ENCODE measurements around the gene AMDHD2. TPM values are rescaled to one million over a fixed set of nuclear protein-coding genes. Genes with fewer than 3 reads are reported as not detected.

The AMDHD2 gene
- total and polyA plus RNA-seq, 2 of the 13 experiments (the other 11 are each of a cell fraction or from before 2014, with no cell fraction given) = 33.5 to 39.1 TPM

DNA sequence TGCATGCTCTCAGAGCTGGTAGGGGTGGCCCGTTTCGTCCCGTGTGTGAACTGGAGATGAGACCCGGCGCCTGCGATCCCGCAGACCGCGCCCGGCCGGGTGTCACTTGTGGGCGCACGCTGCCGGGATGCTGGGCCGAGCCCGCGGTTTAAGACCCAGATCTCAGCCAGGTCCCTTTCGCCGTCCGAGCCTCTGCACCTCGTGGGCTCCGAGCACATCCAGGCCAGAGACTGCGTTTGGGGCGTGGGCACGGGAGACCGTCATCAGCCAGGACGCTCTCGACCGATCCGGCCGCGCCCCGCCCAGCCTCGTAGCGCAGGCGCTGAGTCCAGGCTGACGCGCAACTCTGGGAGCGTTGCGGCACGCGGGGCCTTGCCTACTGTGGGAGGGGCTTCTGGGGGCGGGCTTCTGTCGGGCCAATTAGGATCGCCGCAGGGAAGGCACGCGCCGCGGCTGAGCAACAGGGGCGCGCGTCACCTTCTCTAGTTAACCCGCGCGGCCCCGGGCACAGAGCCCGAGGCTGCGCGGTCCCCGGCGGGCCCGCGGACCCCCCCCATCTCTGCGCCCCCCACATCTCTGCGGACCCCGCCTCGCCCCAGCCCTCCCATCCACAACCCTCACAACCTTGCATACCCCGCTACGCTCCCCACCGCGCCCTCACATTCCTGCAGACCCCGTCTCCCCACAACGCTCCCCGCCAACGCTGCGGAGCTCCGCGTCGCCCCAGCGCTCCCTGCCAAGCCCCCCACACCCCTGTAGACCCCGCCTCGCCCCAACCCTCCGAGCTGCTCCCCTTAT, 11.7 kb downstream of the AMDHD2 start (continued):
- TF ChIP-seq GLI4 (CRISPR knock-in tag; IDR thresholded peaks at IDR 0.05; ENCODE audit: borderline replicate concordance) (peak; percentile 82; the same call in 1 of the 2 replicates), DR1 (CRISPR knock-in tag; IDR thresholded peaks at IDR 0.05) (peak; percentile 51; the same call in 1 of the 2 replicates), TAF1 (CRISPR knock-in tag; IDR thresholded peaks at IDR 0.05) (peak; percentile 67; the same call in 1 of the 2 replicates), ZNF33A (CRISPR knock-in tag; IDR thresholded peaks at IDR 0.05; ENCODE audit: borderline replicate concordance) (no peak), NKX3-1 (CRISPR knock-in tag; IDR thresholded peaks at IDR 0.05) (no peak), ARNT (IDR thresholded peaks at IDR 0.05) (no peak), REL (CRISPR knock-in tag; conservative IDR thresholded peaks at IDR 0.05) (peak; percentile 70; the same call in 1 of the 2 replicates), ADNP (CRISPR knock-in tag; IDR thresholded peaks at IDR 0.05) (no peak), ZNF550 (CRISPR knock-in tag; IDR thresholded peaks at IDR 0.05; ENCODE audit: borderline replicate concordance) (0 out of 2 replicates have a peak, but pooled peaks have one; percentile 70), POLR2G (IDR thresholded peaks at IDR 0.05; ENCODE audit: low read depth, low read length) (peak; percentile 69)
- TF ChIP-seq, protein P1, sequence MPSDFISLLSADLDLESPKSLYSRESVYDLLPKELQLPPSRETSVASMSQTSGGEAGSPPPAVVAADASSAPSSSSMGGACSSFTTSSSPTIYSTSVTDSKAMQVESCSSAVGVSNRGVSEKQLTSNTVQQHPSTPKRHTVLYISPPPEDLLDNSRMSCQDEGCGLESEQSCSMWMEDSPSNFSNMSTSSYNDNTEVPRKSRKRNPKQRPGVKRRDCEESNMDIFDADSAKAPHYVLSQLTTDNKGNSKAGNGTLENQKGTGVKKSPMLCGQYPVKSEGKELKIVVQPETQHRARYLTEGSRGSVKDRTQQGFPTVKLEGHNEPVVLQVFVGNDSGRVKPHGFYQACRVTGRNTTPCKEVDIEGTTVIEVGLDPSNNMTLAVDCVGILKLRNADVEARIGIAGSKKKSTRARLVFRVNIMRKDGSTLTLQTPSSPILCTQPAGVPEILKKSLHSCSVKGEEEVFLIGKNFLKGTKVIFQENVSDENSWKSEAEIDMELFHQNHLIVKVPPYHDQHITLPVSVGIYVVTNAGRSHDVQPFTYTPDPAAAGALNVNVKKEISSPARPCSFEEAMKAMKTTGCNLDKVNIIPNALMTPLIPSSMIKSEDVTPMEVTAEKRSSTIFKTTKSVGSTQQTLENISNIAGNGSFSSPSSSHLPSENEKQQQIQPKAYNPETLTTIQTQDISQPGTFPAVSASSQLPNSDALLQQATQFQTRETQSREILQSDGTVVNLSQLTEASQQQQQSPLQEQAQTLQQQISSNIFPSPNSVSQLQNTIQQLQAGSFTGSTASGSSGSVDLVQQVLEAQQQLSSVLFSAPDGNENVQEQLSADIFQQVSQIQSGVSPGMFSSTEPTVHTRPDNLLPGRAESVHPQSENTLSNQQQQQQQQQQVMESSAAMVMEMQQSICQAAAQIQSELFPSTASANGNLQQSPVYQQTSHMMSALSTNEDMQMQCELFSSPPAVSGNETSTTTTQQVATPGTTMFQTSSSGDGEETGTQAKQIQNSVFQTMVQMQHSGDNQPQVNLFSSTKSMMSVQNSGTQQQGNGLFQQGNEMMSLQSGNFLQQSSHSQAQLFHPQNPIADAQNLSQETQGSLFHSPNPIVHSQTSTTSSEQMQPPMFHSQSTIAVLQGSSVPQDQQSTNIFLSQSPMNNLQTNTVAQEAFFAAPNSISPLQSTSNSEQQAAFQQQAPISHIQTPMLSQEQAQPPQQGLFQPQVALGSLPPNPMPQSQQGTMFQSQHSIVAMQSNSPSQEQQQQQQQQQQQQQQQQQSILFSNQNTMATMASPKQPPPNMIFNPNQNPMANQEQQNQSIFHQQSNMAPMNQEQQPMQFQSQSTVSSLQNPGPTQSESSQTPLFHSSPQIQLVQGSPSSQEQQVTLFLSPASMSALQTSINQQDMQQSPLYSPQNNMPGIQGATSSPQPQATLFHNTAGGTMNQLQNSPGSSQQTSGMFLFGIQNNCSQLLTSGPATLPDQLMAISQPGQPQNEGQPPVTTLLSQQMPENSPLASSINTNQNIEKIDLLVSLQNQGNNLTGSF (CRISPR knock-in tag; IDR thresholded peaks at IDR 0.05) = no peak
- TF ChIP-seq, protein P2, sequence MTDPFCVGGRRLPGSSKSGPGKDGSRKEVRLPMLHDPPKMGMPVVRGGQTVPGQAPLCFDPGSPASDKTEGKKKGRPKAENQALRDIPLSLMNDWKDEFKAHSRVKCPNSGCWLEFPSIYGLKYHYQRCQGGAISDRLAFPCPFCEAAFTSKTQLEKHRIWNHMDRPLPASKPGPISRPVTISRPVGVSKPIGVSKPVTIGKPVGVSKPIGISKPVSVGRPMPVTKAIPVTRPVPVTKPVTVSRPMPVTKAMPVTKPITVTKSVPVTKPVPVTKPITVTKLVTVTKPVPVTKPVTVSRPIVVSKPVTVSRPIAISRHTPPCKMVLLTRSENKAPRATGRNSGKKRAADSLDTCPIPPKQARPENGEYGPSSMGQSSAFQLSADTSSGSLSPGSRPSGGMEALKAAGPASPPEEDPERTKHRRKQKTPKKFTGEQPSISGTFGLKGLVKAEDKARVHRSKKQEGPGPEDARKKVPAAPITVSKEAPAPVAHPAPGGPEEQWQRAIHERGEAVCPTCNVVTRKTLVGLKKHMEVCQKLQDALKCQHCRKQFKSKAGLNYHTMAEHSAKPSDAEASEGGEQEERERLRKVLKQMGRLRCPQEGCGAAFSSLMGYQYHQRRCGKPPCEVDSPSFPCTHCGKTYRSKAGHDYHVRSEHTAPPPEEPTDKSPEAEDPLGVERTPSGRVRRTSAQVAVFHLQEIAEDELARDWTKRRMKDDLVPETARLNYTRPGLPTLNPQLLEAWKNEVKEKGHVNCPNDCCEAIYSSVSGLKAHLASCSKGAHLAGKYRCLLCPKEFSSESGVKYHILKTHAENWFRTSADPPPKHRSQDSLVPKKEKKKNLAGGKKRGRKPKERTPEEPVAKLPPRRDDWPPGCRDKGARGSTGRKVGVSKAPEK (CRISPR knock-in tag; IDR thresholded peaks at IDR 0.05; ENCODE audit: borderline replicate concordance) = no peak
- TF ChIP-seq, protein P3, sequence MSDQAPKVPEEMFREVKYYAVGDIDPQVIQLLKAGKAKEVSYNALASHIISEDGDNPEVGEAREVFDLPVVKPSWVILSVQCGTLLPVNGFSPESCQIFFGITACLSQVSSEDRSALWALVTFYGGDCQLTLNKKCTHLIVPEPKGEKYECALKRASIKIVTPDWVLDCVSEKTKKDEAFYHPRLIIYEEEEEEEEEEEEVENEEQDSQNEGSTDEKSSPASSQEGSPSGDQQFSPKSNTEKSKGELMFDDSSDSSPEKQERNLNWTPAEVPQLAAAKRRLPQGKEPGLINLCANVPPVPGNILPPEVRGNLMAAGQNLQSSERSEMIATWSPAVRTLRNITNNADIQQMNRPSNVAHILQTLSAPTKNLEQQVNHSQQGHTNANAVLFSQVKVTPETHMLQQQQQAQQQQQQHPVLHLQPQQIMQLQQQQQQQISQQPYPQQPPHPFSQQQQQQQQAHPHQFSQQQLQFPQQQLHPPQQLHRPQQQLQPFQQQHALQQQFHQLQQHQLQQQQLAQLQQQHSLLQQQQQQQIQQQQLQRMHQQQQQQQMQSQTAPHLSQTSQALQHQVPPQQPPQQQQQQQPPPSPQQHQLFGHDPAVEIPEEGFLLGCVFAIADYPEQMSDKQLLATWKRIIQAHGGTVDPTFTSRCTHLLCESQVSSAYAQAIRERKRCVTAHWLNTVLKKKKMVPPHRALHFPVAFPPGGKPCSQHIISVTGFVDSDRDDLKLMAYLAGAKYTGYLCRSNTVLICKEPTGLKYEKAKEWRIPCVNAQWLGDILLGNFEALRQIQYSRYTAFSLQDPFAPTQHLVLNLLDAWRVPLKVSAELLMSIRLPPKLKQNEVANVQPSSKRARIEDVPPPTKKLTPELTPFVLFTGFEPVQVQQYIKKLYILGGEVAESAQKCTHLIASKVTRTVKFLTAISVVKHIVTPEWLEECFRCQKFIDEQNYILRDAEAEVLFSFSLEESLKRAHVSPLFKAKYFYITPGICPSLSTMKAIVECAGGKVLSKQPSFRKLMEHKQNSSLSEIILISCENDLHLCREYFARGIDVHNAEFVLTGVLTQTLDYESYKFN (CRISPR knock-in tag; conservative IDR thresholded peaks at IDR 0.05) = peak; percentile 42; the same call in 1 of the 2 replicates
- TF ChIP-seq, protein P4, sequence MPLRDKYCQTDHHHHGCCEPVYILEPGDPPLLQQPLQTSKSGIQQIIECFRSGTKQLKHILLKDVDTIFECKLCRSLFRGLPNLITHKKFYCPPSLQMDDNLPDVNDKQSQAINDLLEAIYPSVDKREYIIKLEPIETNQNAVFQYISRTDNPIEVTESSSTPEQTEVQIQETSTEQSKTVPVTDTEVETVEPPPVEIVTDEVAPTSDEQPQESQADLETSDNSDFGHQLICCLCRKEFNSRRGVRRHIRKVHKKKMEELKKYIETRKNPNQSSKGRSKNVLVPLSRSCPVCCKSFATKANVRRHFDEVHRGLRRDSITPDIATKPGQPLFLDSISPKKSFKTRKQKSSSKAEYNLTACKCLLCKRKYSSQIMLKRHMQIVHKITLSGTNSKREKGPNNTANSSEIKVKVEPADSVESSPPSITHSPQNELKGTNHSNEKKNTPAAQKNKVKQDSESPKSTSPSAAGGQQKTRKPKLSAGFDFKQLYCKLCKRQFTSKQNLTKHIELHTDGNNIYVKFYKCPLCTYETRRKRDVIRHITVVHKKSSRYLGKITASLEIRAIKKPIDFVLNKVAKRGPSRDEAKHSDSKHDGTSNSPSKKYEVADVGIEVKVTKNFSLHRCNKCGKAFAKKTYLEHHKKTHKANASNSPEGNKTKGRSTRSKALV (CRISPR knock-in tag; IDR thresholded peaks at IDR 0.05) = 0 out of 2 replicates have a peak, but pooled peaks have one; percentile 41
